ENCODE data around the gene FLNB.

GRCh38 chr3:58043933-58044332 lies 35.7 kb downstream of the FLNB start:
- TF ChIP-seq CTCF (IDR thresholded peaks at IDR 0.05): no peak
- no peak for TF ChIP-seq POLR2AphosphoS5 (IDR thresholded peaks at IDR 0.05)
- no peak for TF ChIP-seq POLR2A (IDR thresholded peaks at IDR 0.05)

Data from prostate gland (tissue), 2 donors.